ENCODE results near the gene PPAN.

GRCh38 chr19:10142701-10143375 lies 36.7 kb downstream of the PPAN start:
- TF ChIP-seq CTCF (IDR thresholded peaks at IDR 0.05; ENCODE audit: low read depth, low read length), result no peak
- no peak for TF ChIP-seq POLR2A (IDR thresholded peaks at IDR 0.05; ENCODE audit: extremely low read depth, insufficient read length)

Measured in NB4 (cell line).